Iris pigment epithelial cell (primary cell): Measurements from ENCODE around the gene ALG12.

Experiments
- DNase-seq: peaks from one replicate; pipeline ENCODE4 v3.0.0-alpha.2; 2011; ENCODE audit warnings: low read depth

ALG12 gene

GRCh38 chr22:49917974-49918910 is at the start of gene ALG12, which contains the start of gene CRELD2:
TSS of gene ALG12 (minus strand) at chr22:49918438. CDS start at chr22:49913765, 4,673 bp downstream.
TSS of gene CRELD2 (plus strand) at chr22:49918634. CDS start at chr22:49918770, 136 bp downstream.
- DNase-seq, result peak; percentile 97

DNA sequence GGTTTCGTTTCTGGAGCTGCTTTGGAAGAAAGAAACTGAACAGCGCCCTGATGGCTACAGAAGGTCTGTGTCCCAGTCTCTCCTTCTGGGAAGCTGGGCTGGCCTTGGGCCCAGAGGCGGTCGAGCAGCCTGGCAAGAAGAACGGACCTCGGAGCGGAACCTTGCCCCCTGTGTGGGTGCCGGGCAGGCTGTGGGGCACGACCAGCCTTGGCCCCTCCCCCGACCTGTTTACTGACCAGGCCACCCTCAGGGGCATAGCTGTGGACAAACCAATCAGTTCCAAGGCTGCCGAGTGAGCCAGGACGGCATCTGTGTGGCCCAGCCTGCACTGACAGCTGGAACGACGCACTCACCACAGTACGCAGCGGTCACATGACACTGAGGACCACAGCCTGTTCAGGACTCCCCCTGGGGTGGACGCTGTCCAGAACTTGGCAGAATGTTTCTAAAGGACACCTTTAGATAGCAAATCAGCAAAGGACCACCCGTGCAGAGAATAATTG is 49.5 kb upstream of the ALG12 start:
- no peak for DNase-seq

DNA sequence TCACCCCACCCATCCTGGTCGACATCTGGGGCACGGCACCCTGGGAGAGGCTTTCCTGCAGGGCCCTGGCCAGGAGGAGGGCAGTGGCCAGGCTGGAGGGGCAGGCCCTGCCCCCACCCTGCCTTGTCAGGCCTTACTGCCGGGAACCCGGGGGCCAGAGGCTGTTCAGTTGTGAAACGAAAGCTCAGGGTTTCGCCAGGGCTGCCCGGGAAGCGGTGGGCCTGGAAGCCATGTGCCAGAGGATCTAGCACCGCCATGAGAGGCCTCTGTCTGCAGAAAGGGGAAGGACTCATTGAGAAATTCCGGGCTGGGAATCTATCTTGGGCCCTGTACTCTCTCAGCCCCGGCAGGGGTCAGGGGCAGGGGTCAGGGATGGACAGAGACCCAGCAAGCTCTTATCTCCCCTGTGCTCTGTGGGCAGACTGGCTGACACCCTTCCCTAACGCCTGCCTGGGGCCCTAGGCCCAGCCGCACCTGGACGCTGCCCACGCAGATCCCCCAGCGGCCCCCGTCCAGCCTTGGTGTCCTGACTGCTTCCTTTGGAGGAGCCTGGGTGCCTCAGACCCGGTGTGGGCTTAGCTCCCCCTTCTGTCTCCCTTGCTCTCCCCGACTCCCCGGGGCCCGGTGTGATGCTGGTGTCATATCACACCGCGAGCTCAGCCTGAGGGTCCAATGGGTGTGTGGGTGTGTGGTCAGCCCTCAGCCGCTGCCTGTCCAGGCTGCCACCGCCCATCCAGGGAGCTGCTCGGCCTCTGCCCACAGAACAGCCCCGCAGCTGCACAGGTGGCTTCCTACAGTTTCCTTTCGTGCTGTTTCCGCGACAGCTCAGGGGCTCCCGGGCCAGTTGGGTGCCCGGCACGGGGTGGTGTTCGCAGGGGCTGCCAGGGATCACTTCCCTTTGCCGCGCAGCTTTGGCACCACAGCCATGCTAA is 48.8 kb upstream of the ALG12 start:
- peak; percentile 33 for DNase-seq

DNA sequence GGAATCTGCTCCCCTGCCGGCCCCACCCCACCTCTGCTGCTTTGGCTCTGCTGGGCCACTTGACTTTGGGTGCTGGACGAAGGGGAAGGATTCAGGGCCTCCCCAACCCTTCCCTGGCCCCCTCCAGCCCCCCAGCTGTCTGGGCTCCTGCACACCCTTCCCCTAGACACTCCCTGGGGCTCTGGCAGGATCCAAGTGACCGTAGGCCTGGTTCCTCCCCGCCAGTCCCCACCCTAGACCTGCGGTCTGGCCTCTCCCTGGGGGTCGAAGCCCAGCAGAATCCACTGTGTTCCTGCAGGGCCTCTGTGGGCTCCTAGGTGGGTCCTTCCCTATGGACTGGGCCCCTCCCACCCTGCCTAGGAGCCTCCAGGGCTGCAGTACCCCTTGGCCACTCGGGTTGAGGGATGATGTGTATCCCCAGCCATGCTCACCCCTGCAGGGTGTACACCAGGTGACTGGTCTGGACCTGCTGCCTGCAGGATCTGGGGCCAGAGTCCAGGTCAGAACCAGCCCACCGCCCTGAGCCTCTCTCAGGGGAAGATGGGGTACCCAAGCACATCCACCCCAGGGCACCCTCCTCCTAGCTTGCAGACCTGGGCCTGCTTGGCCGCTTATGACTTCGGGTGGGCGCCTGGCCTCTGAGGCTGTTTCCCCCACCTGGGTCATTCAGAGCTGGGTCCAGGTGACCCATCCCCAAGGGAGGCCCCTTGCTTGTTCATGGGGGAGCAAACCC is 48.0 kb upstream of the ALG12 start:
- no peak for DNase-seq

DNA sequence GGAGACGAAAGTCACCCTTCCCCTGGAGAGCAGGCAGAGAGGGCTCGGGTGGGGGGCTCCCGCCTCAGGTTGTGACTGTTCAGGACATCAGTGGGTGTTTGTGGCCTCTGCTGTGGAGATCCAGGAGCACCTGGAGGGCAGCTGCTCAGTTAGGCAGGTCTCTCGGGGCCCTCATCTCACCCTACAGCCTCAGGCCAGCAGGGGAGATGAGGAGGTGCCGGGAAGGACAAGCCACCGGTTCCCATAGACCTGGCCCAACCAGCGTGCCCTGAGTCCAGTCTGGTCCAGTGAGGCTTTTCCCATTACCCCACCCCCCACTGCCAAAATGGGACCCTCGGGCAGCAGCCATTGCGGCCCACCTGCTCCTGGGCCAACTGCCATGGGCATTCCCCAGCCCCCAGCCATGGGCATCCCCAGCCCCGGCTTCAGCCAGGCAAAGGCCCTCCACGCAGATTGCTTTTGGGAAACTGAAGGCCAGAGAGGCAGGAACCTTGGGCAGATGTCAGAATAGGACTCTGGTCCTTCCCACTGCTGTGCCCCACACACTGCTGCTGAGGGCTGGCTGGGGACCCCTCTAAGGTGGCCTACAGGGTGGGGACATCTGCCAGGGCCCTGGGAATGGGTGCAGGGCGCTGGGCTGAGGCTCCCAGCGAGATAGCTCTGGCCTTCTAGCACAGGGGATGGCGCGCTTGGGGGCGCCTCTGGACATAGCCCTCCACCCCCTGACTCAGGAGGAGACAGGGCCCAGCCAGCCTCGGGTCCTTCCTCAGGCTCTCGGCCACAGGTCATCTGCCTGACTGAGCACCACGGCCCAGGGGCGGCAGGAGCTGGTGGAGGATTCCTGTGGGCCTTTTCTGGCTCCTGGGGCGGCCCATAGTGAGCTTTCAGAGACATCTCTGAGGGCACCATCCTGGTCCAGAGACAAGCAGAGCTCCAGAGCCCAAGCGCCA is 47.1 kb upstream of the ALG12 start:
- no peak for DNase-seq

DNA sequence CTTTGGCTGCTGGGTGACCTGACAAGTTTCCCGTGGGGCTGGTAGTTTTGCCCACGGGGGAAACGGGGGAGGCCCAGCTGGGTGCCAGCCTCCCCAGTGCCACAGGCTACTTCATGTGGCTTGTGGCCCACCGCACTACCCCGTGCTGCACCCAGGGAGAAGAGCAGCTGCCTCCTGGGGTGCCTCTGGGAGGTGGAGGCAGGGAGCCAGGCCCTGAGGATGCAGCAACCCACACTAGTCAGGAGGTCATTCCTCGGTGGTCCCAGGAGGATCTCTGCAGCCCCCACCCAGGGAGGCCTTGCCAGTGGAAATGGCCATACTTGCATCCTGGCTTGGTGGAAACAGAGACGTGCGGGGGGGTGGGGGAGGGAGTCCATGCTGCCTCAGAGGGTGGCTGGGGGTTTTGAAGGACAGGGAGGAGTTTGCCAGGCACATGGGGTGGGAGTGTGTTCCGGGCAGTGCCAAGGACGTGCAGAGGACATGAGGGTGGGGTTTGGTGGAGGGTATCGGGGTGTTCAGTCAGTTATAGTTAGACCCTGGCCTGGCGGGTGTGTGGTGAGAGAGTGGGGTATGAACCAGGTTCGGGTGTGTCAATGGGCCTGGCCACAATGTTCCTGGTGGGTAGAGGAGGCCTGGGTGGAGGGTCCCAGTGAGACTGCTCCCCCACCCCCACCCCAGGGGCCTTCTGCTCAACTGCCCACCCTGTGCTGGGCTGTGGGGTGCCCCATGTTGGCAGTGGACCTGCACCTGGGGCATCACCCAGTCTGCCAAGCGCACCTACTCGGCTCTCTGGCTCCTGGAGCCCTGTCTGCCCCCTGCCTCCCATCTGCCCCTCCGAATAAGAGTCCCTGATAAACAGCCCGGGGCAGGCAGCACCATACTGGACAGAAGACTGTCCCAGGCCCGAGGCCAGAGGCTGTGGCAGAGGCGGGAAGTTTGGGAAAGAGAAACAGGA is 46.2 kb upstream of the ALG12 start:
- DNase-seq, result no peak

- DNase-seq, result no peak
Measured at GRCh38 chr22:49963647-49964026, 45.4 kb upstream of the ALG12 start.

DNA sequence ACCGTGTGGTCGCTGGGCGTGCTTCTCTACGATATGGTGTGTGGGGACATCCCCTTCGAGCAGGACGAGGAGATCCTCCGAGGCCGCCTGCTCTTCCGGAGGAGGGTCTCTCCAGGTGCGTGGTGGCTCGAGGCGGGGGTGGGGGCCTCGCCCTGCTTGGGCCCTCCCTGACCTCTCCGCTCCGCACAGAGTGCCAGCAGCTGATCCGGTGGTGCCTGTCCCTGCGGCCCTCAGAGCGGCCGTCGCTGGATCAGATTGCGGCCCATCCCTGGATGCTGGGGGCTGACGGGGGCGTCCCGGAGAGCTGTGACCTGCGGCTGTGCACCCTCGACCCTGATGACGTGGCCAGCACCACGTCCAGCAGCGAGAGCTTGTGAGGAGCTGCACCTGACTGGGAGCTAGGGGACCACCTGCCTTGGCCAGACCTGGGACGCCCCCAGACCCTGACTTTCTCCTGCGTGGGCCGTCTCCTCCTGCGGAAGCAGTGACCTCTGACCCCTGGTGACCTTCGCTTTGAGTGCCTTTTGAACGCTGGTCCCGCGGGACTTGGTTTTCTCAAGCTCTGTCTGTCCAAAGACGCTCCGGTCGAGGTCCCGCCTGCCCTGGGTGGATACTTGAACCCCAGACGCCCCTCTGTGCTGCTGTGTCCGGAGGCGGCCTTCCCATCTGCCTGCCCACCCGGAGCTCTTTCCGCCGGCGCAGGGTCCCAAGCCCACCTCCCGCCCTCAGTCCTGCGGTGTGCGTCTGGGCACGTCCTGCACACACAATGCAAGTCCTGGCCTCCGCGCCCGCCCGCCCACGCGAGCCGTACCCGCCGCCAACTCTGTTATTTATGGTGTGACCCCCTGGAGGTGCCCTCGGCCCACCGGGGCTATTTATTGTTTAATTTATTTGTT is 44.8 kb upstream of the ALG12 start:
- DNase-seq, result no peak

- DNase-seq, result peak; percentile 96
Measured at GRCh38 chr22:49962012-49962750, 43.9 kb upstream of the ALG12 start.

DNA sequence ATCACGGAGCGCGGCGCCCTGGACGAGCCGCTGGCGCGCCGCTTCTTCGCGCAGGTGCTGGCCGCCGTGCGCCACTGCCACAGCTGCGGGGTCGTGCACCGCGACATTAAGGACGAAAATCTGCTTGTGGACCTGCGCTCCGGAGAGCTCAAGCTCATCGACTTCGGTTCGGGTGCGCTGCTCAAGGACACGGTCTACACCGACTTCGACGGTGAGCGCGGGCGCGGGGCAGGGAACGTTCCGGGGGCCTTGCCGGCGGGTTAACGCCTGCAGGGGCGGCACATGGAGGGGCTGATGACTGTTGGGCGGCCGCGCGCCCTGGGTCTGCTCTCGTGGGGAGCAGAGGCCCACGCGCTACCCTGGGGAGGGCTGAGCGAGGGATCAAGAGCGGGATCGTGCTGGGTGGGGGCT is 43.4 kb upstream of the ALG12 start:
- DNase-seq, result peak; percentile 62

GRCh38 chr22:49961005-49961600 is 42.9 kb upstream of the ALG12 start:
- peak; percentile 33 for DNase-seq

- peak; percentile 95 for DNase-seq
Measured at GRCh38 chr22:49960159-49961004, 42.1 kb upstream of the ALG12 start, which contains the start of gene PIM3. TSS of gene PIM3 (plus strand) at chr22:49960772. CDS start at chr22:49960948, 176 bp downstream.

GRCh38 chr22:49959782-49960158 is 41.5 kb upstream of the ALG12 start:
- DNase-seq, result no peak

GRCh38 chr22:49958931-49959781 is 40.9 kb upstream of the ALG12 start:
- DNase-seq, result no peak

GRCh38 chr22:49958366-49958921 is 40.2 kb upstream of the ALG12 start:
- DNase-seq, result no peak
